ENCODE data around the gene AGAP2. TPM values are rescaled to one million over a fixed set of nuclear protein-coding genes. Genes with fewer than 3 reads are reported as not detected.

Gene AGAP2
- total and polyA plus RNA-seq, 2 of the 13 experiments (the other 11 are each of a cell fraction or from before 2014, with no cell fraction given): 0.38 to 0.45 TPM

DNA sequence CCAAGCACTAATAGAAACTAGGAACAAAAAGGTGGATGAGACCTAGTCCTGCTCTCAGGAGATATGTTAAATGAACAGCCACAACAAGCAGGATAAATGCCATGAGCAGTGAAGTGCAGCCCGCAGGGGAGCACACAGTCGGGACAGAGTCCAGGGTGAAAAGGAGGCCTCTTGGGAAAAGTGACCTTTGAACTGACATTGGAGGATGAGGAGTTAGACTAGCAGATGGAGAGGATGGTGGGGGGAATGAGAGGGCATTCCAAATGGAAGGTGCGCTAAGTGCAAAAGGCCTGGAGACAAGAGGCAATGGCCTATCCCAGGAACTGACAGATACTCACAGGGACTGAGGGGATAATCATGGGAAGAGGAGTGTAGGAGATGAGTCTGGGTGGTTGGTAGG is 40.1 kb downstream of the AGAP2 start:
- peaks cover 11% of the 10 kb centered on the region for H3K79me2 ChIP-seq (ENCODE audit: insufficient read depth, low read length)
- H2AFZ ChIP-seq (ENCODE audit: low read length): no peak overlapping the region
- WGBS (ENCODE audit: low lambda C conversion rate): 51% methylated on average over 3 of the region's 3 CpGs
- H3K36me3 ChIP-seq (replicated peaks in 1 of 2; ENCODE audit: control insufficient read depth in 1 of 2, insufficient read depth in 2 of 2, low read length in 2 of 2): peaks cover 8 to 22% of the 10 kb centered on the region in 2 experiments; a peak in 4 of 5 replicates
- H3K27ac ChIP-seq (ENCODE audit: extremely low read length, insufficient read depth, low read length): no peak overlapping the region
- ATAC-seq (no peak), FAIRE-seq (no peak), DNase-seq (ENCODE audit: low spot score) (no peak)
- no peaks in the 10 kb centered on the region for H4K20me1 ChIP-seq (ENCODE audit: insufficient read depth, low read length)
- intact Hi-C loops (cut with micrococcal nuclease; ENCODE audit: unreplicated experiment) (no loop called here), in situ Hi-C loops (cut with HindIII; ENCODE audit: extremely low pct_ligation_motif_present, low pct_unique_long_range_greater_than_20kb) (no loop called here)
- no peaks in the 10 kb centered on the region for H3K27me3 ChIP-seq (ENCODE audit: control insufficient read depth in 1 of 2, insufficient read depth in 2 of 2, low read length in 2 of 2)
- peaks cover 37% of the 10 kb centered on the region for H3K4me1 ChIP-seq (ENCODE audit: insufficient read depth, low read length)
- ChIA-PET CTCF (ENCODE audit: low intra/inter-chr PET ratio, low total read pairs) (no interaction called here), POLR2A (interaction anchor here (0.6 to 1.1 kb wide), 2 partner anchors 28 to 46 kb away, joined by 3 to 5 read pairs; partner anchors contain the start of gene TSPAN31)
- no peak overlapping the region for H3K4me2 ChIP-seq (ENCODE audit: low read depth, low read length)
- BruUV-seq (replicated peaks): no TSS peak
- H3K9me3 ChIP-seq (ENCODE audit: low read length): no peaks in the 10 kb centered on the region
- H3K9ac ChIP-seq (ENCODE audit: insufficient read depth, low read depth, low read length): no peak overlapping the region
- no peak overlapping the region for H3K4me3 ChIP-seq (replicated peaks in 1 of 3; ENCODE audit: insufficient read depth in 1 of 3, low read depth in 2 of 3, low read length in 3 of 3)
- TF ChIP-seq HNF4A (CRISPR knock-in tag; IDR thresholded peaks at IDR 0.05) (peak; percentile 77), PITX1 (CRISPR knock-in tag; IDR thresholded peaks at IDR 0.05) (no peak), NR2C2 (CRISPR knock-in tag; IDR thresholded peaks at IDR 0.05; ENCODE audit: borderline replicate concordance) (peak; percentile 33; the same call in 1 of the 2 replicates), DMAP1 (CRISPR knock-in tag; IDR thresholded peaks at IDR 0.05) (no peak), ZNF224 (CRISPR knock-in tag; IDR thresholded peaks at IDR 0.05) (no peak), PAXIP1 (CRISPR knock-in tag; conservative IDR thresholded peaks at IDR 0.05) (0 out of 2 replicates have a peak, but pooled peaks have one; percentile 13), HNF4G (IDR thresholded peaks at IDR 0.05; ENCODE audit: borderline replicate concordance, low read depth, low read length) (peak; percentile 56; the same call in 1 of the 2 replicates), HNF4G (CRISPR knock-in tag; IDR thresholded peaks at IDR 0.05; ENCODE audit: borderline replicate concordance, low read depth) (no peak)
